LNCAP (cell line): ENCODE measurements around the gene KIF1C.

ENCODE experiments used
- CTCF ChIP-seq: fragments of 450-650 bp; IDR thresholded peaks from 2 replicates; pipeline ENCODE4 v1.5.1; 2017; ENCODE audit warnings: mild to moderate bottlenecking

The KIF1C gene

GRCh38 chr17:5020502-5021023 lies 22.8 kb downstream of the KIF1C start:
- TF ChIP-seq CTCF, result no peak

DNA sequence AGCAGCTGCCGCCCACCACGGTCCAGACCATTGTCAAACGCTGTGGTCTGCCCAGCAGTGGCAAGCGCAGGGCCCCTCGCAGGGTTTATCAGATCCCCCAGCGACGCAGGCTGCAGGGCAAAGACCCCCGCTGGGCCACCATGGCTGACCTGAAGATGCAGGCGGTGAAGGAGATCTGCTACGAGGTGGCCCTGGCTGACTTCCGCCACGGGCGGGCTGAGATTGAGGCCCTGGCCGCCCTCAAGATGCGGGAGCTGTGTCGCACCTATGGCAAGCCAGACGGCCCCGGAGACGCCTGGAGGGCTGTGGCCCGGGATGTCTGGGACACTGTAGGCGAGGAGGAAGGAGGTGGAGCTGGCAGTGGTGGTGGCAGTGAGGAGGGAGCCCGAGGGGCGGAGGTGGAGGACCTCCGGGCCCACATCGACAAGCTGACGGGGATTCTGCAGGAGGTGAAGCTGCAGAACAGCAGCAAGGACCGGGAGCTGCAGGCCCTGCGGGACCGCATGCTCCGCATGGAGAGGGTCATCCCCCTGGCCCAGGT lies 24.5 kb downstream of the KIF1C start:
- no peak for TF ChIP-seq CTCF

GRCh38 chr17:5023588-5024147 lies 25.9 kb downstream of the KIF1C start:
- no peak for TF ChIP-seq CTCF

DNA sequence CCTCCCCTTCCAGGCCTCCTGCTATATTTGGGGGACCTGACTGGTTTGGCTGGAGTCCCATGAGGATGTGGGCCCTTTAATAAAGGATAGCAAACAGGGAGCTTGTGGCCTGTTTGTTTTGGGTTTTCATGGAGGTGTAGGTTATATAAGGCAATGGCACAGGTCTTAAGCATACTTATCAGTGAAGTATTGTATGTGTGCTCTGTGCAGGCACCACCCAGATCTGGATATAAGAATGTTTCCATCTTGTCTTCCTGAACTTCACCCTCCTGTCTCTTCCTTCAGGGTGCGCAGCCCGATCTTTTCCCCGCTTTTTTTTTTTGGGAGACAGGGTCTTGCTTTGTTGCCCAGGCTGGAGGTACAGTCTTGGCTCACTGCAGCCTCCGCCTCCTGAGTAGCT lies 26.9 kb downstream of the KIF1C start:
- no peak for TF ChIP-seq CTCF

DNA sequence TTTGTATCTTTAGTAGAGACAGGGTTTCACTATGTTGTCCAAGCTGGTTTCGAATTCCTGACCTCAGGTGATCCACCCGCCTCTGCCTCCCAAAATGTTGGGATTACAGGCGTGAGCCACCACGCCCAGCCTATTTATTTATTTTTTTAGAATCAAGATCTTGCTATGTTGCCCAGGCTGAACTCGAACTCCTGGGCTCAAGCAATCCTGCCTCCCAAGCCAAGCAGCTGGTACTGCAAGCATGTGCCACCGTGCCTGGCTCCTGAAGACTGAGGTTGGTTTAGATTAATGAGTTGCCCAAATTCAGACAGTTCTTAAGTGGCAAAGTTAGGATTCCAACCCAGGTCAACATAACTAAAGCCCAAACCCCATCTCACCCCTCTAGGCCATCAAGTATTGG lies 29.5 kb downstream of the KIF1C start:
- no peak for TF ChIP-seq CTCF

- TF ChIP-seq CTCF, result no peak
Observed at GRCh38 chr17:5027916-5028315, 30.2 kb downstream of the KIF1C start.

DNA sequence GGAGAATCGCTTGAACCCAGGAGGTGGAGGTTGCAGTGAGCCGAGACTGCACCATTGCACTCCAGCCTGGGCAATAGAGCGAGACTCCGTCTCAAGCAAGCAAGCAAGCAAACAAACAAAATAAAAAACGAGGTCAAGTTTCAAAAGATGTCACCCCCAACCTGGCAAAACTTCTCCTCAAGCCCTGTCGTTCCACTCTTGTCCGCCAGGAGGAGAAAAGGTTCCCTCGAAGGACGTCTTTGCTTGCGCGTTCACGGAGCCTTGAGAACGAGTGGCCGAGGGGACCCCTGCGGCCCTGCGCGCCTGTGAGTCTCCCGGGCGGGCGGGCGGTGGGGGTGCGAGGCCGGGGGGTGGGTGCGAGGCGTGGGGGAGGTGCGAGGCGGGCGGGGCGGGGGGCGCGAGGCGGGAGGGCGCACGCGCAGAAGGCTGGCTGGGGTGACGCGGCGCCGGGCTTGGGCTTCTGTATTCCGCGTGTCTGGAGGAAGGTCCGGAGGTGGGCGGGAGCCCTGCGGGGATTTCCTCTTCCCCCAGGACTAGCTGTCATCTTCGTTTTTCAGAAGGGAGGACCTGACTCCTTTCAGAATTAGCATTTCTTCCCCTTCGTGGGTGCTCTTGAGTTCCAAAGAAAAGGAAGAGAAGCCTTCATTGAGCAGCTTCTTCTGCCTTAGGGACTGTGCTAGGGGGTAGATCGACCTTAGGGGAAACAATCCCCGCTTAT lies 33.8 kb downstream of the KIF1C start:
- TF ChIP-seq CTCF, result peak; percentile 59
